Lung (tissue), 12 donors: ENCODE results near the gene HDAC4. TPM values are rescaled to one million over a fixed set of nuclear protein-coding genes. Genes with fewer than 3 reads are reported as not detected.

Source experiments
- ATAC-seq: fragments of 200-7000 bp; cut with Tn5 transposase; one replicate; pipeline ENCODE4 v1.9.1; 2020; ENCODE audit warnings: moderate number of reproducible peaks; ENCODE audit not compliant: insufficient read depth, low FRiP score
- DNase-seq, 3 donors: peaks; one replicate each; pipeline ENCODE4 v3.0.0-alpha.2; 2013 to 2017
- H3K27ac ChIP-seq, 2 donors: one replicate each; pipeline ENCODE4 v1.5.1; 2013; ENCODE audit warnings: mild to moderate bottlenecking in 2 of 2, moderate library complexity in 2 of 2, control low read depth in 1 of 2, inconsistent platforms in 1 of 2, low read depth in 1 of 2, low read length in 1 of 2
- H3K27me3 ChIP-seq, 3 donors: one replicate each; pipeline ENCODE4 v1.5.1; 2013; ENCODE audit warnings: low read length in 2 of 3; ENCODE audit not compliant: control insufficient read depth in 3 of 3, insufficient read depth in 3 of 3
- H3K36me3 ChIP-seq, 4 donors: one replicate each; pipeline ENCODE4 v1.5.1; 2013; ENCODE audit warnings: low read length in 4 of 4, mild to moderate bottlenecking in 1 of 4, moderate library complexity in 1 of 4; ENCODE audit not compliant: control insufficient read depth in 4 of 4, insufficient read depth in 4 of 4
- H3K4me1 ChIP-seq, 5 donors: one replicate each; pipeline ENCODE4 v1.5.1; 2013; ENCODE audit warnings: low read length in 5 of 5, mild to moderate bottlenecking in 2 of 5, moderate library complexity in 1 of 5; ENCODE audit not compliant: control insufficient read depth in 5 of 5, insufficient read depth in 5 of 5
- H3K4me3 ChIP-seq: one replicate; pipeline ENCODE4 v1.5.1; 2013; ENCODE audit warnings: mild to moderate bottlenecking, control low read depth, moderate library complexity
- H3K9ac ChIP-seq, 2 donors: one replicate each; pipeline ENCODE4 v1.5.1; 2013; ENCODE audit warnings: low read length in 2 of 2, control low read depth in 1 of 2; ENCODE audit not compliant: insufficient read depth in 1 of 2
- H3K9me3 ChIP-seq, 4 donors: one replicate each; pipeline ENCODE4 v1.5.1; 2013; ENCODE audit warnings: low read length in 3 of 4, mild to moderate bottlenecking in 1 of 4, moderate library complexity in 1 of 4; ENCODE audit not compliant: control insufficient read depth in 4 of 4, insufficient read depth in 3 of 4
- WGBS, 2 donors: extraction: QIAGEN DNeasy Blood & Tissue Kit; methylation state at CpG; one replicate each; pipeline ENCODE4 v1.1.7; 2013; 5-methylcytosine and 5-hydroxymethylcytosine counted together
- polyA plus RNA-seq, 2 donors: library from polyadenylated mRNA; stranded (reverse); fragments of 200-250 nt; gene quantifications; one replicate each; pipeline ENCODE4 v1.2.1, GENCODE V29; 2013
- total RNA-seq, 2 donors: library from RNA; depleted of rRNA in 1 of 2; stranded (reverse); fragments of >200 nt in 1 of 2; gene quantifications; one replicate each; pipeline ENCODE4 v1.2.1, GENCODE V29; 2014 to 2021
- TF ChIP-seq, protein P1 (sequence below): IDR thresholded peaks from 2 replicates; pipeline ENCODE4 v1.5.1; 2012; ENCODE audit warnings: mild to moderate bottlenecking; ENCODE audit errors: control extremely low read depth, extremely low read depth
- donor health status: control.
- donor health status: control.
- donor health status: Bipolar disorder and iron deficiency.
- donor health status: healthy.
- donor health status: DM: yes; HTN: yes; CAD: no.

Gene HDAC4
- total and polyA plus RNA-seq, 4 donors: 6.9 to 47.7 (median 20.7) TPM

DNA sequence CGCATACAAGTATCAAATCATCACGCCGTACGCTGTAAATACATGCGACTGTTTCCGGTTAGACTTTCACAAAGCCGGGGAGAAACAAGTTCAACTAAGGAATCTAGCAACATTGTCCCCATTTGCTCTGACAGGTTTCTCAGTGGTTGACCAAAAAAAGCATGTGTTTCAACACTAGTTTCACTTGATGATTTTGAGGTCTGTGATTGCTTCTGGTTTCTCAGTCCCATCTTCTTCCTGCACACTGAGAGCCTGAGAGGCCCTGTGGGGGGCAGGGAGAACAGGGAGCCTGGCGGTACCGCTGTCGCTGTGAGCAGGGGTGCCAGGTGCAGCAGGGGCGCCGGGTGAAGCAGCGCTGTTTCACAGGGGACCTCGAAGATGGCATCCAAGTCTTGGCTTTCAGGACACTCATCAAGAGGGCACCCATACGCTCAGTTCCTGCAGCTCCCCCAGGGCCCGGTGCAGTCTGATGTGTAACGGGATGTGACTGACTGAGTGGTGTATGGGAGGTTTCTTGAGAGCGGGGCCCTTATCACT lies 282.1 kb downstream of the HDAC4 start:
- H3K4me3 ChIP-seq: no peak overlapping the region
- ATAC-seq (no peak), DNase-seq (no peak)
- no peak overlapping the region for H3K27ac ChIP-seq
- 80 to 82% methylated on average over 18 of the region's 18 CpGs for WGBS, 2 donors
- no peaks in the 10 kb centered on the region for H3K27me3 ChIP-seq
- no peak overlapping the region for H3K9ac ChIP-seq
- TF ChIP-seq, protein P1, sequence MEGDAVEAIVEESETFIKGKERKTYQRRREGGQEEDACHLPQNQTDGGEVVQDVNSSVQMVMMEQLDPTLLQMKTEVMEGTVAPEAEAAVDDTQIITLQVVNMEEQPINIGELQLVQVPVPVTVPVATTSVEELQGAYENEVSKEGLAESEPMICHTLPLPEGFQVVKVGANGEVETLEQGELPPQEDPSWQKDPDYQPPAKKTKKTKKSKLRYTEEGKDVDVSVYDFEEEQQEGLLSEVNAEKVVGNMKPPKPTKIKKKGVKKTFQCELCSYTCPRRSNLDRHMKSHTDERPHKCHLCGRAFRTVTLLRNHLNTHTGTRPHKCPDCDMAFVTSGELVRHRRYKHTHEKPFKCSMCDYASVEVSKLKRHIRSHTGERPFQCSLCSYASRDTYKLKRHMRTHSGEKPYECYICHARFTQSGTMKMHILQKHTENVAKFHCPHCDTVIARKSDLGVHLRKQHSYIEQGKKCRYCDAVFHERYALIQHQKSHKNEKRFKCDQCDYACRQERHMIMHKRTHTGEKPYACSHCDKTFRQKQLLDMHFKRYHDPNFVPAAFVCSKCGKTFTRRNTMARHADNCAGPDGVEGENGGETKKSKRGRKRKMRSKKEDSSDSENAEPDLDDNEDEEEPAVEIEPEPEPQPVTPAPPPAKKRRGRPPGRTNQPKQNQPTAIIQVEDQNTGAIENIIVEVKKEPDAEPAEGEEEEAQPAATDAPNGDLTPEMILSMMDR: no peak
- H3K9me3 ChIP-seq: no peaks in the 10 kb centered on the region
- peaks cover 0 to 31% (median 17%) of the 10 kb centered on the region in 5 donors for H3K4me1 ChIP-seq
- H3K36me3 ChIP-seq: peaks cover 0 to 7% (median 0%) of the 10 kb centered on the region in 4 donors

DNA sequence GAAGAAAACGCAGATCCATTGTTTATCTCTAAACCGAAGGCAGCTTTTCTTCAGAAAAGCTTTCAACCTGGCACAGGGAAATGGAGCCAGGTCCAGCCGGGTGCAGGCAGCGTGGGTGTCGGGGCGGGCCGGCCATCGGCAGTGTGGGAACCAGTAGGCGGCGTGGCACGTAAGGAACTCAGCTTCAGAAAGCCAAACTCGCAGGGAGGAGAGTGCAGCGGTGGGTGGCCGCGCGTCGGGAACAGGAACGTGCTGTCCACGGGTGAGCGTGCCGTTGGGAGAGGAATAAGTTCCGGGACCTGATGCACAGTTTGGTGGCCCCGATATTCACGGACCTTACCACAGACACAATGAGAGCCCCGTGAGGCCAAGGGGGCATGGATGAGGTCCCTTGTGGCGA lies 282.6 kb downstream of the HDAC4 start:
- Histone ChIP-seq H3K36me3 (peaks cover 0 to 4% (median 0%) of the 10 kb centered on the region in 4 donors), H3K4me1 (peaks cover 0 to 36% (median 18%) of the 10 kb centered on the region in 5 donors), H3K27me3 (no peaks in the 10 kb centered on the region), H3K9me3 (no peaks in the 10 kb centered on the region), H3K27ac (no peak overlapping the region), H3K9ac (no peak overlapping the region), H3K4me3 (no peak overlapping the region)
- DNase-seq (no peak), ATAC-seq (no peak)
- 92 to 95% methylated on average over 26 of the region's 26 CpGs for WGBS, 2 donors
- TF ChIP-seq, protein P1: no peak

DNA sequence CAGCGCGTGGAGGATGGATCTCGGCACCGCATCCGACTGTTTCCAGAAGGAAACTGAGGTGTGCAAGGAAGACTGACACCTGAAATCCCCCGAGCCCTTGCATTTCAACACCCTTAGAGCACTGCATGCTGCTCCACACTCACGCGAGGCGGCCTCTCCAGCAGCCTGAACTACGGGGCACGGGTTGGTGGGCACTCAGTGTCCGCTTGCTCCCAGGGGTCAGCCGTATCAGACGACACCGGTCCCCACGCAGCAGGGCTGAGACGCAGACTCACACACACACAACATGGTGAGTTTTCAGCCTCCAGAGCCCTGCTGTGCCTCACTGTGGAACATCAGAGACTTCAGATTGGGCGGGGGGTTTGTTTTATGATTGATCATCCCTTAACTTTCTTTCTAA lies 283.0 kb downstream of the HDAC4 start:
- Histone ChIP-seq H3K9ac (no peak overlapping the region), H3K9me3 (no peaks in the 10 kb centered on the region), H3K4me1 (peaks cover 0 to 38% (median 18%) of the 10 kb centered on the region in 5 donors), H3K4me3 (no peak overlapping the region), H3K27ac (no peak overlapping the region), H3K36me3 (peaks cover 0 to 4% (median 0%) of the 10 kb centered on the region in 4 donors), H3K27me3 (no peaks in the 10 kb centered on the region)
- no peak for ATAC-seq
- TF ChIP-seq, protein P1: no peak
- WGBS, 2 donors: 96 to 98% methylated on average over 18 of the region's 18 CpGs
- no peak for DNase-seq
